ENCODE results near the gene GALNT18.

Gene GALNT18

DNA sequence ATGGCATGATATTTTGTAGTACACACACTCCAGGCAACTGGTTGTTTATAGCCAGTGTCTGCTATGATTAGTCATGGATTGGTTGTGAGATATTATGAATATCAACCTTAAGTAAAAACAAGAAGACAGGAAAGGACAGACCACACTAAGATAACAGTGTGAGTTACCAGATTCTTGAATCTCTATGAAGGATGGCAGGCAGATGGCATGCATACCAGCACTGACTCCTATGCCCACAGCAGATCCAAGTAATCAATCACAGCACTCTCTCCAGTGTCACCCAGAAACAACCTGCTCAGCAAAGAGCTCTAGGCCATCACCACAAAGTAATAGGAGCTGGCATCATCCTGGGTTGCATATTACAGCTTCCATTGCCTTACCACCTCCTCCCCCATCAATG lies 116.6 kb downstream of the GALNT18 start:
- no peak for TF ChIP-seq JUND (IDR thresholded peaks at IDR 0.05; ENCODE audit: low read depth)
- DNase-seq (ENCODE audit: low read depth in 1 of 2, low spot score in 1 of 2), result no peak
- in situ Hi-C loops (cut with HindIII; ENCODE audit: low pct_unique_long_range_greater_than_20kb, low sequenced_read_pairs), result no loop called here

DNA sequence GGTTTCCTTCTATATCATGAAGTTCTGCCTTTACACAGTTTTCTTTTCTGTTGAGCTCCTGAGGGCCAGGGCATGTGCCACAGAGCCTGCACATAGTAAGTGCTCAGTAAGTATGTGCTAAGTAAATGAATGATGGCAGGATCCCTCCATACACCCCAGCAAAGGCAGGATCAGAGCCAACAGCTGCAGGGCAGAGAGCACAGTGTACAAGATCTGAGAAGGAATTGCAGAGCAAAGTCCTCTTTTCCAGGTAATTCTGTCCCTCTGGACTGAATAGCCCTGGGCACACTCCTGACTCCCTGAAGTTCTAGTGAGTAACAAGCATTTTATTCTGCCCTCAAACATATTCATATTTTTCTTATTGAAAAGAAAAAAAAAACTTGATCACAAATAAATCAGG lies 117.7 kb downstream of the GALNT18 start:
- no peak for TF ChIP-seq JUND (IDR thresholded peaks at IDR 0.05; ENCODE audit: low read depth)
- in situ Hi-C loops (cut with HindIII; ENCODE audit: low pct_unique_long_range_greater_than_20kb, low sequenced_read_pairs), result no loop called here
- DNase-seq (ENCODE audit: low read depth in 1 of 2, low spot score in 1 of 2), result no peak

DNA sequence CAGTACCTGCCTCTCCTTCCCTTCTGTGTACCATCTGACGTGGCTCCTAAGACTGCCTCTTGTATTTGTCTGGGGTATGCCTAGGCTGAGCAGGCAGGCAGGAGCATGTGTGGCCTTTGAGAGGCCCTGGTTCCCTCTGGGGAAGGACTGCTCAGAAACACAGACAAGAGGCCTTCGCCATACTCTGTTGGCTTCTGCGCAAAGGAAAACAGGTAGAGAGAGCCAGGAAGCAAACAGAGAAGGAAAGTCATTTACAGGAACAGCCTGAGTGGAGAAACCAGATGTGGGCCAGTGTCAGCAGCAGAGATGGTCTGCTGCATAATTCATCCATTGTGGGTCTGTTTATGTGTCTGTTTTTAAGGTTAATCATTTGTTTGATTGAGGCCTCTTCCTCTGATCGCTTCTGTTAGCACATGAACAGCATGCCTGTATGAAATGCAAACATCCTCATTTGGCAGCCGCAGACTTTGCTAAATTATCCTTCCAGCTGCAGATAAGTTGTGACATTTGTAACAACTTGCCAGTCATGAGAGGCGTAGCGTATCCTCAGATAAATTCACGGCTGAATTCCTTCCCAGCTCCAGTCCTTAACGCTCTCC lies 119.4 kb downstream of the GALNT18 start:
- no peak for DNase-seq (ENCODE audit: low read depth in 1 of 2, low spot score in 1 of 2)
- TF ChIP-seq JUND (IDR thresholded peaks at IDR 0.05; ENCODE audit: low read depth), result no peak

GRCh38 chr11:11501546-11502262 lies 120.1 kb downstream of the GALNT18 start:
- no peak for DNase-seq (ENCODE audit: low read depth in 1 of 2, low spot score in 1 of 2)
- TF ChIP-seq JUND (IDR thresholded peaks at IDR 0.05; ENCODE audit: low read depth), result no peak
- in situ Hi-C loops (cut with HindIII; ENCODE audit: low pct_unique_long_range_greater_than_20kb, low sequenced_read_pairs), result no loop called here

More for the DNA sequence above, 119.4 kb downstream of the GALNT18 start:
- in situ Hi-C loops (cut with HindIII; ENCODE audit: low pct_unique_long_range_greater_than_20kb, low sequenced_read_pairs), result no loop called here

GRCh38 chr11:11500744-11501487 lies 120.9 kb downstream of the GALNT18 start:
- DNase-seq (ENCODE audit: low read depth in 1 of 2, low spot score in 1 of 2), result no peak
- no peak for TF ChIP-seq JUND (IDR thresholded peaks at IDR 0.05; ENCODE audit: low read depth)
- in situ Hi-C loops (cut with HindIII; ENCODE audit: low pct_unique_long_range_greater_than_20kb, low sequenced_read_pairs), result no loop called here

GRCh38 chr11:11499300-11499699 lies 122.5 kb downstream of the GALNT18 start:
- no peak for DNase-seq (ENCODE audit: low read depth in 1 of 2, low spot score in 1 of 2)
- TF ChIP-seq JUND (IDR thresholded peaks at IDR 0.05; ENCODE audit: low read depth), result no peak
- in situ Hi-C loops (cut with HindIII; ENCODE audit: low pct_unique_long_range_greater_than_20kb, low sequenced_read_pairs), result no loop called here

DNA sequence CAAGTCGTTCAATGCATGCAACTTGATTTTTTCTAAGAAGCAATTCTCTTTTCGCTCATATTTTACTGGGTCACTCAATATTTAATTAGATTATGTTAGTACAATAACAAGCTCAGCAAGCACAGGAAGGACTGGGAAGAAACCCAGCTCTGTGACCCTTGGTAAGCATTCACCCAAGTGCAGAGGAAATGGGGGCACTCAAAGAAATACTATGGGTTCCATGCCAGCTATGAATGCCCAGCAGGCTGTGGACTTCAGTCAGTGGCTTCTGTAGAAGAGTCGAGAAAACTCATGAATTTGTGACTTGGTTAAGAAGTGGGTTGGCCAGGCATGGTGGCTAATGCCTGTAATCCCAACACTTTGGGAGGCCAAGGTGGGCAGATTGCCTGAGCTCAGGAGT lies 123.6 kb downstream of the GALNT18 start:
- DNase-seq (ENCODE audit: low read depth in 1 of 2, low spot score in 1 of 2), result no peak
- in situ Hi-C loops (cut with HindIII; ENCODE audit: low pct_unique_long_range_greater_than_20kb, low sequenced_read_pairs), result no loop called here
- TF ChIP-seq JUND (IDR thresholded peaks at IDR 0.05; ENCODE audit: low read depth), result no peak

DNA sequence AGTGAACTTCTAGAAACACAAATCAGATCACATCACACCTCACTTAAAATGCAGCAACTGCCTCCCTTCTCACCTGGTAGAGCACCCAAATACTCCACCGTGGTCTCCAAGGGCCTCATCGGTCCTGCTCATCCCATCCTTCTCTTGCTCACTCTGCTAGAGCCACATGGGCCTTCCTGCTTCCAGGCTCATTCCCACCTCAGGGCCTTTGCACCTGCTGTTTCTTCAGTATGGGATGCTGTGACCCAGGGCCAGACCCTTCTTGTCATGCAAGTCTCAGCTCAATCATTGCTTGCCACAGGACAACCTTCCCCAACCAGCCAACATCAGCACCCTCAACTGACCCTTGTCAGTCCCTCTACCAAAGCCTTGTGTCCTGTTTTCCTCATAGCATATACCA lies 124.9 kb downstream of the GALNT18 start:
- DNase-seq (ENCODE audit: low read depth in 1 of 2, low spot score in 1 of 2), result no peak
- in situ Hi-C loops (cut with HindIII; ENCODE audit: low pct_unique_long_range_greater_than_20kb, low sequenced_read_pairs), result no loop called here

GRCh38 chr11:11494348-11494747 lies 127.5 kb downstream of the GALNT18 start:
- in situ Hi-C loops (cut with HindIII; ENCODE audit: low pct_unique_long_range_greater_than_20kb, low sequenced_read_pairs), result no loop called here
- DNase-seq (ENCODE audit: low read depth in 1 of 2, low spot score in 1 of 2), result no peak
- TF ChIP-seq JUND (IDR thresholded peaks at IDR 0.05; ENCODE audit: low read depth), result no peak

More for the DNA sequence above, 124.9 kb downstream of the GALNT18 start:
- no peak for TF ChIP-seq JUND (IDR thresholded peaks at IDR 0.05; ENCODE audit: low read depth)

GRCh38 chr11:11493698-11494097 lies 128.1 kb downstream of the GALNT18 start:
- in situ Hi-C loops (cut with HindIII; ENCODE audit: low pct_unique_long_range_greater_than_20kb, low sequenced_read_pairs), result no loop called here
- TF ChIP-seq JUND (IDR thresholded peaks at IDR 0.05; ENCODE audit: low read depth), result no peak
- DNase-seq (ENCODE audit: low read depth in 1 of 2, low spot score in 1 of 2), result no peak

DNA sequence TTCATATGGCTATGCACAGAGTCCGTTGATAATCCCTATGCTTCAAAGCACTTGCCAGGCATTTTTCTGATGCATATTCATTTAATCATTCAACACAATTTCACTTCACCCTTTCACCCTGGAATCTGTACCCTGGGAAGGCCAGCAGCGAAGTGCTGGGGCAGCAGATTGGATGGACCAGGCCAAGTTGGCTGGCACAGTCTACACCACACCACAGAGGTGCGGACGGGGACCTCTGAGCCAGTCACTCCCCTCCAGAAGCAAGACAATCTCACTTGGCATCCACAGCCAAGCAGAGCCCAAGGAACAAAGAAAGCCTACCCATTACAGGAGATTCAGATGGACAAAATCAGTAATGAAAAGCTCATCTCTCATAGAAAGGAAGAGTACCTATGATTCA lies 130.2 kb downstream of the GALNT18 start:
- no peak for DNase-seq (ENCODE audit: low read depth in 1 of 2, low spot score in 1 of 2)
- TF ChIP-seq JUND (IDR thresholded peaks at IDR 0.05; ENCODE audit: low read depth), result no peak
- in situ Hi-C loops (cut with HindIII; ENCODE audit: low pct_unique_long_range_greater_than_20kb, low sequenced_read_pairs), result no loop called here

GRCh38 chr11:11491014-11491413 lies 130.8 kb downstream of the GALNT18 start:
- no peak for DNase-seq (ENCODE audit: low read depth in 1 of 2, low spot score in 1 of 2)
- in situ Hi-C loops (cut with HindIII; ENCODE audit: low pct_unique_long_range_greater_than_20kb, low sequenced_read_pairs), result no loop called here
- TF ChIP-seq JUND (IDR thresholded peaks at IDR 0.05; ENCODE audit: low read depth), result no peak

- in situ Hi-C loops (cut with HindIII; ENCODE audit: low pct_unique_long_range_greater_than_20kb, low sequenced_read_pairs), result no loop called here
- TF ChIP-seq JUND (IDR thresholded peaks at IDR 0.05; ENCODE audit: low read depth), result no peak
- no peak for DNase-seq (ENCODE audit: low read depth in 1 of 2, low spot score in 1 of 2)
Observed at GRCh38 chr11:11486423-11486822, 135.4 kb downstream of the GALNT18 start.

All from T47D (cell line).